HG03558 (cell line): ENCODE data around the gene TMTC1.
"Not testable (repeated sequence)": the region's sequence is repeated elsewhere in the genome, so short reads cannot be mapped to it uniquely, and the experiment has no call there.

ENCODE experiments used
- ATAC-seq: cut with Tn5 transposase; IDR thresholded peaks from one replicate; pipeline ENCODE4 v1.9.1; 2021; ENCODE audit warnings: moderate number of reproducible peaks; ENCODE audit not compliant: unreplicated experiment; ENCODE audit errors: extremely low read depth

The TMTC1 gene

DNA sequence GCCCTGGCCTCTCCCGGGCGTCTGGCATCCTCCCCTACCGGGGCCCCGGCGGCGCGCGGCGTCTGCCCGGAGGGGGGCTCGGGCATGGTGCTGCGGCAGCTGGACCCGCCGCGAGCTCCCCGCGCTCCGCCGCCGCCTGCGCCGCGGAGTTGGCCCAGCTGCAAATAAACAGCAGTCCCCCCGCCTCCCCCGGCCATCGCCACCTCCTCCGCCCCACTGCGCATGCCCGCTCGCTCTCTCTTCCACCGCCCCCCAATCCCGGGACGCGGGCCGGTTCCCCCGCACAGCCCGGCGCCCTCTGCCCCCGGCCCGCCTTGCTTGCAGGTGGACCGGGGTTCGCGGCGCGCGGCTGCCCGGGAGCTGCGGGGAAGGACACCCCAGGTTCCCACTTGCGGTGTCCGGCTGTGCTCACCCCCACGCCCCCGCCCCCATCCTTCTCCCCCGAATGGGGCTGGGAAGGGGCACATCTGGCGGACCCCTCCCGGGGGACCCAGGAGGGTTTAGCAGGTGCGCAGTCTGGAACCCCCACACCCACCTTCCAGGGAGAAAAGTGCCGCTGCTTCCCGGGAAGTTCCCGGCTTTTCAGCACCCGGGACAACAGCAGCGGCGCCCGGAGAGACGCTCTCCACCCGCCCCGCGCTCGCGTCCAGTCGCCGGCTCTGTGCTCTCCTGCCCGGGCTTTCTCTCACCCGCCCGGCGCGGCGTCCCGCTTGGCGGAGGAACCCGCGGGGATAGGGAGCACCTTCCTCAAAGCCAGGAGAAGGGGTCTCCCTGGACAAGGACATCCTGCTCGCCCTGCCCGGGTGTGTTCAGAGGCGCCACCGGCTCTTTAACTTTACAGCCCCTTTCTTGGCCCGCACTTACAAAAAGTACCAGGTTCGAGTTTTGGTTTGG is at the start of gene TMTC1:
Gene TMTC1, minus strand, starts transcription at position 170 of the 894 bp plus-strand sequence. CDS start 191 bp downstream, outside the sequence.
- ATAC-seq, result no peak

DNA sequence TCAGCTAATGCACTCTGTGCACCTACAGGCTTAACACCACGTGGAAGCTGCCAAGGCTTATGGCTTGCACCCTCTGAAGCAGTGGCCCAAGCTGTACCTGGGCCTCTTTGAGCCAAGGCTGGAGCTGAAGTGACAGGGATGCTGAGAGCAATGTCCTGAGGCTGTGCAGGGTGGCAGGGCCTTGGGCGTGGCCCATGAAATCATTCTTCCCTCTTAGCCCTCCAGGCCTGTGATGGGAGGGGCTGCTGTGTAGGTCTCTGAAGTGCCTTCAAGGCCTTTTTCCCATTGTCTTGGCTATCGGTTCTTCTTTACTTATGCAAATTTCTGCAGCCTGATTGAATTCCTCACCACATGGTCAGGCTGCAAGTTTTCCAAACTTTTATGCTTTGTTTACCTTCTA is 47.4 kb upstream of the TMTC1 start:
- ATAC-seq, result no peak

DNA sequence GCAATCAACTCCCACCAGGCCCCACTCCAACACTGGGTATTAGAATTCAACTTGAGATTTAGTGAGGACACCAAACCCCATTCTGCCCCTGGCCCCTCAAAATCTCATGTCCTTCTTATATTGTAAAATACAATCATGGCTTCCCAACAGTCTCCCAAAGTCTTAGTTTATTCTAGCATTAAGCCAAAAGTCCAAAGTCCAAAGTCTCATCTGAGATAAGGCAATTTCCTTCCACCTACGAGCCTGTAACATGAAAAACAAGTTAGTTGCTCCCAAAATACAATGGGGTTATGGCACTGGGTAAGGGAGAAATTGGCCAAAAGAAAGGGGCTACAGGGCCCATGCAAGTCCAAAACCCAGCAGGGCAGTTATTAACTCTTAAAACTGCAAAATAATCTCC is 46.6 kb upstream of the TMTC1 start:
- ATAC-seq, result no peak

DNA sequence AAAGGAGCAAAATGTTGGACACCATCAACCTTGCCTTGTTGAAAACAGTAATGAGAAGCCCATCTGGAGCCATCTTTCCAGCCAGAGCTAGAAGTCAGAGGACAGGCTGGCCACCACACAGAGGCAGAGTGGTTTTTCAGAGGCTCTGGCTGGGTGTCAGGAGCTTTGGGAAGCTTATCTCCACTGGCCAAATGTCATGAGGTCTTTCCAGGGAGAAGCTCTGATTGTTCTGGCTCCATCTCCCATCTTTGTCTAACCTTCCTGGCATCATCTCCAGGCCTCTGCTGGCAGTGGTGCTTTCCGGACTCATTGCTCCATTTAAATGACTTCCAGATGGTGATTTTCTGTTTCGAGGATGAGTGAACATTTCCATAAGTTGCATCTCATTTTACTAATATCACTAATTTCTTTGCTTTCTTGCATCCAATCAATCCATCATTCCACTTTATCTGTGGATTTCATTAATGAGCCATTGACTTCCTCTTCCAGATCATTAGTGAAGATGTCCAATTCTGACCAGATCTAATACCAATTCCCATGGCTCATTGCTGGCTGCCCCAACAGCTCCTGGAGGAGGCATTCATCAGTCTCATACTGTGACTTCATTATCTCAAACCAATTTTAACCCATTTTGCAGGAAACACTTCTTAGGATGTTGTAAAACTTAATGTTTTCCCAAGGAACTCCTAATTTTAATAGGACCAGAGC is 35.3 kb upstream of the TMTC1 start:
- ATAC-seq, result no peak

DNA sequence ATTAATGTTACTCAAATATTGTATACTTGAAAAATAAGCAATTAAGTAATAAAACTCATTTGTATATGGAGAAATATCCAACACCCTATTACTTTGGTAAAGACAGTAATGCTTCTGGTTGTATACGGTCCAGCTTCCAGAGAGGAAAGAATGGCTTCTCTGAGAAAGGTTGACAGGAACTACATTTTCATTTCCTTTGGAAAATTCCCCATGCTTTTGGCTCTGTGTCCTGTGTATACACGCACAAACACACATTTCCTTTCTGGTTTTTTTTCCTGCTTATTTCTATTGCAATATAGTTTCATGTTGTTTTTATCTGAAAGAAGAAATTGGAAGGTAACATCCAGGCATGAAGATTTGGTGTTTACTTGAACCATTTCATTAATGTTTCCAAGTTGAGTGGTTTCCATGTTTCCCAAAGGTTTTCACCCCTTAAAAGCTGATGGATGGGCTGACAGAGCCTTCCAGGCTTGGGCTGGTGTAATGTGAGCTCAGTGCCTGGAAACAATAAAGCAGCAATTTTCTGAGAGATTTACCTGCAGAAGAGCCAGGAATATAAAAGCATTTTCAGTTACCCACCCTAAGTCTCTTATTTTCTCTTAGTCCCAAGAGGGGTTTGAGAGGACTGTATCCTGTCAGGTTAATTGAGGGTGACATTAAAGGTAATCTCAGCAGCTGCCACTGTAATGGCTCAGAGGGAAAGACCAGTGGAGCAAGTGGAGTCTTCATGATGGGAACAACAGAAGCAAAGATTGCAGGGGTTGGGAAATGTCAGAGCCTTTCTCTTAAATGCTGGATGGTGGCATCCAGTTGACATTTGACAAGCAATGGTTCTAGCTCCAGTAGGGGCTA is 33.4 kb upstream of the TMTC1 start:
- no peak for ATAC-seq

DNA sequence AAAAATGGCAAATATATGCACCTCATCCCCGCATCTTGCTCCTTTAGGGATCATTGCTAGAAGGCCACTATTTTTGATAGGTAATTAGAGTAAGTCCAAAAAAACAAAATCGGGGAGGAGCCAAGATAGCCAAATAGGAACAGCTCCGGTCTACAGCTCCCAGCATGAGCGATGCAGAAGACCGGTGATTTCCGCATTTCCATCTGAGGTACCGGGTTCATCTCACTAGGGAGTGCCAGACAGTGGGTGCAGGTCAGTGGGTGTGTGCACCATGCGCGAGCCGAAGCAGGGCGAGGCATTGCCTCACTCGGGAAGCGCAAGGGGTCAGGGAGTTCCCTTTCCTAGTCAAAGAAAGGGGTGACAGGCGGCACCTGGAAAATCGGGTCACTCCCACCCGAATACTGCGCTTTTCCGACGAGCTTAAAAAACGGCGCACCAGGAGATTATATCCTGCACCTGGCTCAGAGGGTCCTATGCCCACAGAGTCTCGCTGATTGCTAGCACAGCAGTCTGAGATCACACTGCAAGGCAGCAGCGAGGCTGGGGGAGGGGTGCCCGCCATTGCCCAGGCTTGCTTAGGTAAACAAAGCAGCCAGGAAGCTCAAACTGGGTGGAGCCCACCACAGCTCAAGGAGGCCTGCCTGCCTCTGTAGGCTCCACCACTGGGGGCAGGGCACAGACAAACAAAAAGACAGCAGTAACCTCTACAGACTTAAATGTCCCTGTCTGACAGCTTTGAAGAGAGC is 26.0 kb upstream of the TMTC1 start:
- not testable (repeated sequence) for ATAC-seq

DNA sequence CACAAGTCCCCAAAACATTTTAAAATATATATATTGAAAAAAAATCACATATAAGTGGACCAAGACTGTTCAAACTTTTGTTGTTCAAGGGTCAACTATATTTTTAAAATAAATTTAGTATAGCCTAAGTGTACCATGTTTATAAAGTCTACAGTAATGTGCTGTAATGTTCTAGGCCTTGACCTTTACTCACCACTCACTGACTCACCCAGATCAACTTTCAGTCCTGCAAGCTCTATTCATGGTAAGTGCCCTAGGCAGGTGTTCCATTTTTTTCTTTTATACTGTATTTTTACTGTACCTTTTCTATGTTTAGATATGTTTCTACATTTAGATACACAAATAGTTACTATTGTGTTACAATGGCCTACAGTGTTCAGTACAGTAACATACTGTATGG is 23.4 kb upstream of the TMTC1 start:
- ATAC-seq, result no peak

DNA sequence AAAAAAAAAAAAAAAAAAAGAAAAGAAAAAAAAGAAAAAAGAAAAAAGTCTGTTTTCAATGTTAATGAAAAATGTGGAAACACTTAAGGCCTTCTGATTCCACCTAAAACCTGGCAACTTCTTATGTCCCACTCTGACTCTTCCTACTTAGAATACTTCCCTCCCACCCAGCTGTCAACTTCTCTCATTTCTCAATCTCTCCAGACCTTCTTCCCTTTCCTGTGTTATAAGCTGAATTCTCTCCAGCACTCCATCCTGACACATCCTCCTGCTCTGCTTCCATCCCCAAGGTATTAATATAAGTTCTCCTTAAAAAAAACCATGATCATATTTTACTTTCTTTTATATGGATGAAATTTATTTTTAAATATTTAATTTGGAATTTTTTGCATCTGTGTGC is 20.3 kb upstream of the TMTC1 start:
- ATAC-seq, result no peak

DNA sequence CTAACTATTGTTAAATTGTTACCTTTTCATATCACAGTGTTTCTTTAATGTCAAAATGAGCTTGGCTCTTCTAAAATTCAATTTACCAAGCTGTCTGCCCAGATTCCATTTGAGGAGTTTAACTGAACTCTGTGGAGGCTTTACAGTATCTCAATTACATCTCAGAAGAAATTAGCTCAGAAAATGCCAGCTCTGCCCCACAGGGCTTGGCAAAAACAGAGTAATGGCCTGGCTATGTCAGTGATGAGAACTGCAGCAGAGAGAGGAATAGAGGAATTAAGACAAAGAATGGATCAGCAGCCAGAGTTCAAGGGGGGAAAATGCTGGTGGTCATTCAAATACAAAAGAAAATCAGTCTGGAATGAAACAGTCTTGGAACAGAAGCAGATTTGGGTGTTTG is 15.8 kb upstream of the TMTC1 start:
- ATAC-seq, result no peak

DNA sequence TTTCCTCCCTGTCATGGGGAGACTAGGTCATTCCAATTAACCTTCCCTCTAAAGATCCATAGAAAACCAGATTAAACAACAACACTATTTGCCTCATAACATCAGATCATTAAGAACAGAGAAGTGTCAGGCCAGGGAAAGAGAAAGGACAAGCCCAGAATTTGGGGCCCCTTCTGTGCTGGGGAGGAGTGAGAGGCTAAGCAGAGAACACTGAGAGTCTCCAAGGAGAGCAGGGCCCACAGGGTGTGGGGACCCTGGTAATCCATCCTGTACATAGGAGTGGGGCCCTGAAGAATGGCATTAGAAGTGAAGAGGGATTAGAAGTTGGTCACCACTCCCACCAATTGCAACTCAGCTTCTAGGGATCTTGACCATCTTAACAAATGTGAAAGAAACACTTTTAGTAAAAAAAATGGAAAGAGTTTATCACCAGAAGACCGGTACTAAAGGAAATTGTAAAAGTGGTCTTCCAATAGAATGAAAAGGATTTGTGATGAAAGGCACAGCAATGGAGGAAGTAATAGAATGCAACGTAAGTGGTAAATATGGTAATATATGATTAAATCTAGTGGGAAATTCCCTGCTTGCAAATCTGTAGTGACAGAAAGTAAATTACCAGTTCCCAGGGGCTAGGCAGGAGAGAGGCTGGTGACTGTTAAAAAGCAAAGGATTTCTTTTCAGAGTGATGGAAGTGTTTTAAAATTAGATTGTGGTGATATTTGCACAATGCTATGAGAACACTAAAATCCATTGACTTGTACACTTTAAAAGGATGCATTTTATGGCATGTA is 14.0 kb upstream of the TMTC1 start:
- ATAC-seq, result no peak

DNA sequence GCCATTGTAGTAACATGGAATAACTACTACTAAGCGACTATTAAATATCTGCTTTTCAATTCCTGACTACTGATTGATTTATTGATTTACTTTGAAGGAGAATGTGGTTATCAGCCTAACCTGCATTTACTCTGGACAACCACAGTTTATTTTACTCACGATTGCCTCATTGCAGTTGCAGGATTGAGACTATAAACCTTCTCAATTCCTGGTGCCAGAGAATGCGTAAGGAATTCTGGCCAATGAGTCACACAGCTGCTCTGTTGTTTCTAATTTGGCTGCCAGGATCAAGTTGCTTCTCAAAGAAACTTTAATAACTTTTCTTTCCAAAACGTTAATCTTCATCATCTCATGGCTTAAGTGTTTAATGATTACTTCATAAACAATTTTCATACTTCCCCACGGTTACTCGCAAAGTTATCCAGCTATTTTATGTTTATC is 13.1 kb upstream of the TMTC1 start:
- no peak for ATAC-seq

DNA sequence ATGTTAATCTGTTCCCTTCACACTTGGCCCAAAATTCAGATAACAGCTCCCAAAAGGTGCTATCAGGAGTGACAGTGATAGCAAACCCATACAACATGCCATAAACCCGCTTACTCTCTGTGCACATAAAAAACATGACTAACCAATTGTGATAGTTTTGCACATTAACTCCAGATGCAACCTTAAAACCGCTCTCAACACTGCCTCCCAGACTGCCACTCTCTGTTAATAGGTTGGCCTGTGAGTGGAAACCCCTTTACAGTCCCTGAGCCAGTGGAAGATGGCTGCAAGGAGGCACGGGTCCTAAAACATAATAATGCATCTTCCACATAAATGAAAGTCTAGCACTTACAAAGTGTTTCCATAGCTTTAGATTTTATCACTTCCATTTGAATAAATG is 12.0 kb upstream of the TMTC1 start:
- ATAC-seq, result no peak

DNA sequence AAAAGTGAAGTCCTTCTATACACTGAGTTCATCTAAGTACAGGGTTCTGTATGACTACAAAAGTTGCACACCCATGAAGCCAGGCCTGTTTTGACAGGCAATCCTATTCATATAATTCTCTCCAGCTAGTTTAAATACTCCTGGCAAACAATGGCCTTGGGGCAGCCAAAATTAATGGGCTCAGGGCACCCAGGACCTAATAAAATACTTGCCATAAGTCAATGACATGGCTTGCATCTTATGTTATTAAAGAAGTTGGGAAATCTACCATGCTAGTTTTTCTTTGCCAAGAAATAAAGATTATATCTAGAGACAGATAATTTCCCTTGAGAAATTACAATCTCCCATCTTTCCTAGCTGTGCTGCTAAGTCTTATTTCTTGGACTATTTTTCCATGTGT is 11.1 kb upstream of the TMTC1 start:
- no peak for ATAC-seq

DNA sequence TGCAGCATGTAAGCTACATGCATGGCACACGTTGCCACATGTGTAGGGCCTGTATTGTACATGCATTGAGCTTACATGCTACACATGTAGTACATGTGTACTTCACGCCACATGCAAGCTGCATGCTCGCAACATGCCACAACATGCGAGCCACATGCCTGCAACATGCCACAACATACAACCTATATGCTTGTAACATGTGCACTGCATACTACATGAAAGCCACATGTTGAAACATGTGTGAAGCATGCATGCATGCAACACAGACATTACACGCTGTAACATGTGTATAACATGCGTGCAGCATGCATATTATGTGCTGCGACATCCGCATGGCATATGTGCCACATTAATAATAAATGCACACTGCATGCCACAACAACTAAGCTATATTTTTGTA is 9.1 kb upstream of the TMTC1 start:
- ATAC-seq, result no peak

DNA sequence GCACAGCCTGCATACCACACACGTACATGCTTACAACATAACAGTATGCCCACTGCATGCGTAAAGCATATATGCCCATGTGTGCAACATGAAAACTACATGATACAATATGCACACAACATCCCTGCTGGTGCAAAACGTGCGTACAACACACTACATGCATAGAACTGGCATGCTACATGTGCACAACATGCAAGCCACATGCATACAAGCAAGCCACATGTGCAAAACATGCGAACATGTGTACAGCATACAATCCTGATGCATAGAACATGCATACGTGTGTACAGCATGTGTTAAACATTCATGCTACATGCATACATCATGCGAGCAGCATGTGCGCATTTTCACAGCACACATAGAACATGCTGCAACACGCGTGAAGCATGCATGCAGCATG is 8.4 kb upstream of the TMTC1 start:
- ATAC-seq, result no peak

DNA sequence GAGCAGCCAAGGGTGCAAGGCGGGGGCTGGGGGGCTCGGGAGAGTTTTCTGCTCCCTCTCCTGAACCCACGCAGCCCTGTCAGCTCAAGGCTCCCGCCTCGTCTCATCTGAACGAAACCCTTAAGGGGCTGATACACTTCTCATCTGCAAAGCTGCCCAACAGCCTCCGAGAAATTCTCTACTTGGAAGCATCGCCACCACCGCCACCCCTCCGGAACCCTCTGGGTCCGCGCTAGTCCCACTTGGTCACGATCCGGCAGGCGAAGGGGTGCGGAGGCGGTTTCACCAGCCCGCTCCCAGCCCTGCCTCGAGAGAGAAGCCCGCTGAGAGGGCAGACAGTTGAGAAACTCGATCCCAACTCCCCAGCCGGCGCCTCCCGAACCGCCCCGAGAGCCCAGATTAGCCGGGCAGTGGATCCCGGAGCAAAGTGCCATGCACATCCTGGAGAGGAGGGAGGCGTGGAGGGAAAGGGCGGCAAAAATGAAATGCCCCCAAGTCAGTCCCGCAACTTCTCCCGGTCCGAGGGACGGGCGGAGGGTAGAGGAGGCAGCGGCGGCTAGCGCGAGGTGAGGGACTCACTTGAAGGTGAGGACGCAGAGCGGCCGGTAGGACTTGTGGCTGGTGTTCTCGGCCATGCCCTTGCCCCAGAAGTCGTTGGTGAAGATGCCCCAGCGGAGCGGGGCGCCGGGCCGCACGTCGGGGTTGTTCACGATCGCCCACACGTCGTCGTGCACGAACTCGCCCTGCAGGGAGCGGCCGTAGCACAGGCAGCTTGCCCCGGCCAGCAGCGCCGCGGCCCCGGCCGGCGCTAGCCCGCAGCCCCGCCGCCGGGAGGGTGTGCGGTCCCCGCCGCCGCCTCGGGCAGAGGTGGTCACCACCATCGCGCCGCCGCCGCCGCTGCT is 620 bp downstream of the TMTC1 start:
- ATAC-seq, result no peak

DNA sequence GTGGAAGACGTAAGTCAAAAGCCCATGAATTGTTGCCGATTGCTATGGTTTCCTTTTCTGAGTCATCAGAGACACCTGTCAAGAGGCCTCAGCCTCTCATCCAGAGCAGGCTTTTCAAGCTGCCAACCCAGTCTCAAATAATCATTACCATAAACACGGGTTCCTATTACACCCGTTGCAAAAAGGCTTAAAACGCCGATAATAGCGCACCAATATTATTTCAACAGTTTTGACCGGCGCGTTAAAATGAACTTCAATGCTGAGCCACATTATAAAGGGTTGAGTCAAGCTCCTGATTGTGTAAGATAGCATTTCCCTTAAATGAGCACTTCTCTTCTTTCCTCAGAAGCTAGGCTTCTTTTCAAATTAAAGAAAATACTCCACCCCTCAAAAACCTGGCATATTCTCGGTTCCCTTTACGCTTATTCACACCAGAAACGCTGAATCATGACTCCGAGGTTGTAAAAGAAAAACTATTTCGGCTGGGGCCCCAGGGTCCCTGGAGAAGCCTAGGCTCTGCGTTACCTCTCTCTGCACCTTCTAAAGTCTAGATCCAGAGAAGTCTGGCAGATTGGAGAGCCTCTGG is 1.4 kb downstream of the TMTC1 start:
- no peak for ATAC-seq

DNA sequence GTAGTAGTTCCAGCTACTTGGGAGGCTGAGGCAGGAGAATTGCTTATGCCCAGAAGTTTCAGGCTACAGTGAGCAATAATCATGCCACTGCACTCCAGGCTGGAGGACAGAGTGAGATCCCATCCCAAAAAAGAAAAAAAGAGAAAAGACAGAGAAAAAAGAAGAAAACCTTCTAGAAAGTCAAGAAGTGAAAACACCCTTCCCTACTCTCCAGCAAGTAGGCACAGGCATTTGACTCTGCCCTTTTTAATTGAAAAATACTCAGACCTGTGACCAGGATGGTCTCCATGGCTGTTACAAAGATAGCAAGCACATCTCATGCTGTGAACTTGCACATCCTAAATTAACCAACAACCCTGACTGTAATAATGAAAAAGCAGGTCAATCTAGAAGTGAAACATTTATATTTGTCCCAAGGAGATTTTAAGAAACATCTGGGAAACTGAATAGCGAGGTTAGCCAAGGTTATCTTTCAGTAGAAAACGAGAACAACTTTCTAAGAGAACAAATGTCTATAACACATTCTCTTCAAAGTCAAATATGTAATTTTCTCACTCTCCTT is 2.0 kb downstream of the TMTC1 start:
- no peak for ATAC-seq
